AG10803 (cell line): Measurements from ENCODE around the gene TMED5.
"Not testable (repeated sequence)": the region's sequence is repeated elsewhere in the genome, so short reads cannot be mapped to it uniquely, and the experiment has no call there.

ENCODE experiments used
- DNase-seq: peaks from one replicate; pipeline ENCODE4 v3.0.0; 2010; ENCODE audit warnings: low read depth
- H3K4me3 ChIP-seq: 2 replicates; pipeline ENCODE4 v1.5.1; 2011; ENCODE audit warnings: mild to moderate bottlenecking, low read length, control low read depth
- CTCF ChIP-seq: conservative IDR thresholded peaks from 2 replicates; pipeline ENCODE4 v1.5.1; 2011; ENCODE audit warnings: mild to moderate bottlenecking, low read length, control low read depth, inconsistent platforms

Gene TMED5

GRCh38 chr1:93190432-93190831 lies 10.2 kb upstream of the TMED5 start:
- DNase-seq, result no peak
- TF ChIP-seq CTCF, result no peak
- no peak overlapping the region for H3K4me3 ChIP-seq

DNA sequence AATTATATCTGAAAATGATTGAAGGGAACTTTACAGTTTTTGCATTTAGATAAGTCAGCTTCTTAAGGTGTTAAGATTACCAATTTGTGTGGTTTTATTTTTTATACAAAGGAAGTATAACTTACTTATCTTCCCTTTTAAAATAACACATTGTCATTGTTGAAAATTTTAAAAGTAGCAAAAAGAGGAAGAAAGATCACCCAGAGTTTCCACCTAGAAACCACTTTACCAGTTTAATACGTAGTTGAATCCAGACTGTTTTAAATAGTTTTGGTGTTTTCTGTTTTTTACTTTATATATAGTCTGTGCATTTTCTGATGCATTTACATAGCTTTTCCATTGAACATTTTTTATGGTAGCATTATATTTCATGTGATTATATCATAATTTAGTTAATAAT lies 6.5 kb upstream of the TMED5 start:
- no peak for DNase-seq
- no peak overlapping the region for H3K4me3 ChIP-seq
- TF ChIP-seq CTCF, result no peak

DNA sequence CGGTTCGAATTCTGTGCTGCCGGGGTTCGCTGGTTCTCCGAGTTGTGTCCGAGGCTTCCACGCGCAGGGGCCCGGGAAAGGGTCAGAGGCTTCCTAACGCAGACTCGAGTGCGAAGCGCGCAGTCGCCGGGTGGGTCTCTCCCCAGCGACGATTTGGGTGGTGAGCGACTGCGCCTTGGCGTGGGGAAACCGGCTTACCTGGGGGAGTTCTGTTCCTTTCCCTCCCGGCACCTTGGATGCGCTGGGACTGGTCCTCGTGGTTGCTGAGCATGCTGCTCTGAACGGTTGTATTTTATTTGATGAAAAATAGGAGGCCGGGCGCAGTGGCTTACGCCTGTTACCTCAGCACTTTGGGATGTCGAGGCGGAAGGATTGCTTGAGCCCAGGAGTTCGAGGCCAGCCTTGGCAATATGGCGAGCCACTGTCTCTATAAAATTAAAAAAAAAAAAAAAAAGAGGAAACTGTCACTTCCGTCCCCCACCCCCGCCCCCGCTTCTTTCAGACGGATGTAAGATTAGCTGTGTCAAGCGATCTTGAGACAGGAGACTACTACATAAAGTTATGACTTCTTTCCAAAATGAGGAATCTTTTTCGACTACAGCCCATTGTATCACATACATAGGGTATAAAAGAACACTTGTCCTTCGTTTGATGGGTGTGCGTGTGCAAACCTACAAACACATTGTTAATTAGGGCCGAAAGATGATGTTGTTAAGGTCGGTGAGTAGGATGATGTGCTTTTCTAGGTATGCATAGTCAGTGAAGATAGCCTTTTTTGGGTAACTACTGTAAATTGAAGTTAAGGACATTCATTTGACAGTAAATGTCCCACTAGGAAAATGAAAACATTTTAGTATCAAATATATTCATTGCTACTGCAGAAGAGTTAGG lies 755 bp upstream of the TMED5 start, which contains the start of gene CCDC18:
Gene CCDC18 (plus strand): TSS at position 2 of the 891 bp plus-strand sequence. CDS start 2,638 bp downstream, outside the sequence.
- peak within 1 kb of the TSS; percentile 95 for H3K4me3 ChIP-seq
- DNase-seq, result peak; percentile 8
- TF ChIP-seq CTCF, result no peak

DNA sequence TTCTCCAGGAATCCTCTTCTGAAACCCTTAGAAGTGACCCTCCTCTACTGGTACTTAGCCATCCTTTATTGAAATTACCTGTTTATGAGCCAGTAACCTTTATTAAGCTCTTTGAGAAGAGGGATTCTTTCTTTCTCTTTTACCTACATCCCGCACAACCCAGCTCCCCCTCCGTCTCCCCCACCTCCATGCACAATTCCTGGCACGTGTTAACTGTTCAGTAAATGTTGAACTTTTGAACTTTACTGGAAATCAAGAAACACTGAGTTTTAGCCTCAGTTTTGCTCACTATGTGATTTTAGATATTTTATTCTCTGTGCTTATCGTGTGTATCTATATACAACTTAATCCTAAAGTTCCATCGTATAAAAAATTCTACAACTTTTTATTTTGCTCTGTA lies 1.8 kb downstream of the TMED5 start:
- peak overlapping the region; percentile 95 for H3K4me3 ChIP-seq
- DNase-seq, result no peak
- no peak for TF ChIP-seq CTCF

- DNase-seq, result peak; percentile 18
- peak overlapping the region; percentile 95 for H3K4me3 ChIP-seq
- no peak for TF ChIP-seq CTCF
These were observed 2.2 kb downstream of the TMED5 start for GRCh38 chr1:93177991-93178390.

DNA sequence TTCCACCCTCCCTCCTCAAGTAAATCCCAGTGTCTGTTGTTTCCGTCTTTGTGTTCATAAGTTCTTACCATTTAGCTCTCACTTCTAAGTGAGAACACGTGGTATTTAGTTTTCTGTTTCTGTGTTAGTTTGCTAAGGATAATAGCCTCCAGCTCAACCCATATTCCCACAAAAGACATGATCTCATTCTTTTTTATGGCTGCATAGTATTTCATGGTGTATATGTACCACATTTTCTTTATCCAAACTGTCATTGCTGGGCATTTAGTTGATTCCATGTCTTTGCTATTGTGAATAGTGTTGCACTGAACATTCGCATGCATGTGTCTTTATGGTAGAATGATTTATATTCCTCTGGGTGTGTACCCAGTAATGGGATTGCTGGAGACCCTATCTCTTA lies 5.6 kb downstream of the TMED5 start:
- not testable (repeated sequence) for H3K4me3 ChIP-seq, DNase-seq

- H3K4me3 ChIP-seq, result no peak overlapping the region
- DNase-seq, result peak; percentile 26
- no peak for TF ChIP-seq CTCF
These were observed 7.4 kb downstream of the TMED5 start for GRCh38 chr1:93172778-93173177.
